Memory B cell (primary cell): ENCODE results near the gene ZCCHC18.

Experiments
- ATAC-seq: fragments of 150-1000 bp; cut with Tn5 transposase; 2 replicates; pipeline ENCODE4 v1.10.0; 2021; ENCODE audit warnings: low read depth, mild to moderate bottlenecking, moderate library complexity
- DNase-seq, 2 donors: peaks; one replicate each; pipeline ENCODE4 v3.0.0; 2022; ENCODE audit warnings: low spot score in 2 of 2
- H3K27ac Mint-ChIP-seq: one replicate; pipeline ENCODE4 v1.8.0; 2022; ENCODE audit warnings: mild to moderate bottlenecking, moderate library complexity, mixed read lengths
- H3K27me3 Mint-ChIP-seq: one replicate; pipeline ENCODE4 v1.8.0; 2022; ENCODE audit warnings: mixed read lengths
- H3K36me3 Mint-ChIP-seq: one replicate; pipeline ENCODE4 v1.8.0; 2022; ENCODE audit warnings: mild to moderate bottlenecking, mixed read lengths
- H3K4me1 Mint-ChIP-seq: one replicate; pipeline ENCODE4 v1.8.0; 2022; ENCODE audit warnings: mixed read lengths
- H3K4me3 Mint-ChIP-seq: one replicate; pipeline ENCODE4 v1.8.0; 2022; ENCODE audit warnings: mild to moderate bottlenecking, moderate library complexity, mixed read lengths
- H3K9me3 Mint-ChIP-seq: one replicate; pipeline ENCODE4 v1.8.0; 2022; ENCODE audit warnings: mixed read lengths

ZCCHC18 gene

GRCh38 chrX:104156630-104157529 is 44.6 kb downstream of the ZCCHC18 start, which contains the start of gene SLC25A53:
Gene SLC25A53 (minus strand): TSS chrX:104157009. CDS start chrX:104105257, 51,752 bp downstream.
- H3K27me3 Mint-ChIP-seq = no peaks in the 10 kb centered on the region
- H3K9me3 Mint-ChIP-seq = no peaks in the 10 kb centered on the region
- ATAC-seq (peak; percentile 85), DNase-seq (peak; percentile 69 to 72)
- H3K27ac Mint-ChIP-seq = peak within 1 kb of the TSS; percentile 100
- peaks cover 3% of the 10 kb centered on the region for H3K36me3 Mint-ChIP-seq
- H3K4me3 Mint-ChIP-seq = peak within 1 kb of the TSS; percentile 97
- H3K4me1 Mint-ChIP-seq = peaks cover 4% of the 10 kb centered on the region
